Activated T-cell treated with anti-CD3 and anti-CD28 coated beads, Interleukin-2, amount 50 U/mL, for 24 hours (primary cell): ENCODE data around the gene MYO3B.
A peak's percentile ranks its signal among the peaks of the same experiment; 100 is the strongest.

Experiments used
- DNase-seq: peaks from one replicate; pipeline ENCODE4 v3.0.0-alpha.2; 2020
- H3K27ac Mint-ChIP-seq: 2 replicates; pipeline ENCODE4 v1.8.0; 2020; ENCODE audit warnings: mild to moderate bottlenecking, mixed read lengths
- H3K27me3 Mint-ChIP-seq: 2 replicates; pipeline ENCODE4 v1.8.0; 2020; ENCODE audit warnings: mixed read lengths
- H3K36me3 Mint-ChIP-seq: 2 replicates; pipeline ENCODE4 v1.8.0; 2020; ENCODE audit warnings: low read depth, mixed read lengths
- H3K4me1 Mint-ChIP-seq: 2 replicates; pipeline ENCODE4 v1.8.0; 2020; ENCODE audit warnings: low read depth, mixed read lengths
- H3K4me3 Mint-ChIP-seq: 2 replicates; pipeline ENCODE4 v1.8.0; 2020; ENCODE audit warnings: mild to moderate bottlenecking, moderate library complexity, mixed read lengths
- H3K9me3 Mint-ChIP-seq: 2 replicates; pipeline ENCODE4 v1.8.0; 2020; ENCODE audit warnings: mixed read lengths

Gene MYO3B

GRCh38 chr2:170155723-170156253, 22.2 kb upstream of the MYO3B start:
- Mint-ChIP-seq H3K27me3 (peaks cover 5% of the 10 kb centered on the region), H3K36me3 (no peaks in the 10 kb centered on the region), H3K9me3 (no peaks in the 10 kb centered on the region), H3K27ac (no peak overlapping the region), H3K4me3 (no peak overlapping the region), H3K4me1 (peaks cover 2% of the 10 kb centered on the region)
- DNase-seq, result no peak

- Mint-ChIP-seq H3K36me3 (no peaks in the 10 kb centered on the region), H3K9me3 (no peaks in the 10 kb centered on the region), H3K27me3 (peaks cover 12% of the 10 kb centered on the region), H3K4me3 (no peak overlapping the region), H3K27ac (no peak overlapping the region), H3K4me1 (peaks cover 2% of the 10 kb centered on the region)
- DNase-seq, result no peak
These were observed 21.4 kb upstream of the MYO3B start for GRCh38 chr2:170156592-170156991.

GRCh38 chr2:170157025-170157684, 20.8 kb upstream of the MYO3B start:
- peaks cover 16% of the 10 kb centered on the region for H3K27me3 Mint-ChIP-seq
- no peak for DNase-seq
- no peak overlapping the region for H3K27ac Mint-ChIP-seq
- peaks cover 4% of the 10 kb centered on the region for H3K4me1 Mint-ChIP-seq
- no peaks in the 10 kb centered on the region for H3K36me3 Mint-ChIP-seq
- no peak overlapping the region for H3K4me3 Mint-ChIP-seq
- no peaks in the 10 kb centered on the region for H3K9me3 Mint-ChIP-seq

GRCh38 chr2:170159060-170159459, 18.9 kb upstream of the MYO3B start:
- Mint-ChIP-seq H3K9me3 (no peaks in the 10 kb centered on the region), H3K36me3 (no peaks in the 10 kb centered on the region), H3K4me3 (no peak overlapping the region), H3K27me3 (peaks cover 26% of the 10 kb centered on the region), H3K27ac (no peak overlapping the region), H3K4me1 (peaks cover 6% of the 10 kb centered on the region)
- no peak for DNase-seq

GRCh38 chr2:170161516-170162270, 16.3 kb upstream of the MYO3B start:
- H3K36me3 Mint-ChIP-seq, result no peaks in the 10 kb centered on the region
- H3K27me3 Mint-ChIP-seq, result peaks cover 29% of the 10 kb centered on the region
- no peak overlapping the region for H3K4me3 Mint-ChIP-seq
- peaks cover 6% of the 10 kb centered on the region for H3K4me1 Mint-ChIP-seq
- DNase-seq, result no peak
- no peaks in the 10 kb centered on the region for H3K9me3 Mint-ChIP-seq
- no peak overlapping the region for H3K27ac Mint-ChIP-seq

- Mint-ChIP-seq H3K9me3 (no peaks in the 10 kb centered on the region), H3K27ac (no peak overlapping the region), H3K36me3 (no peaks in the 10 kb centered on the region), H3K4me1 (peaks cover 6% of the 10 kb centered on the region), H3K4me3 (no peak overlapping the region), H3K27me3 (peaks cover 29% of the 10 kb centered on the region)
- no peak for DNase-seq
These were observed 15.7 kb upstream of the MYO3B start for GRCh38 chr2:170162271-170162632.

GRCh38 chr2:170163411-170164065, 14.4 kb upstream of the MYO3B start:
- no peak overlapping the region for H3K27ac Mint-ChIP-seq
- no peak overlapping the region for H3K4me3 Mint-ChIP-seq
- no peaks in the 10 kb centered on the region for H3K36me3 Mint-ChIP-seq
- DNase-seq, result no peak
- H3K9me3 Mint-ChIP-seq, result no peaks in the 10 kb centered on the region
- H3K27me3 Mint-ChIP-seq, result peaks cover 33% of the 10 kb centered on the region
- peaks cover 6% of the 10 kb centered on the region for H3K4me1 Mint-ChIP-seq

GRCh38 chr2:170165129-170165528, 12.8 kb upstream of the MYO3B start:
- H3K27me3 Mint-ChIP-seq, result peaks cover 33% of the 10 kb centered on the region
- H3K9me3 Mint-ChIP-seq, result no peaks in the 10 kb centered on the region
- no peaks in the 10 kb centered on the region for H3K36me3 Mint-ChIP-seq
- H3K4me1 Mint-ChIP-seq, result peaks cover 6% of the 10 kb centered on the region
- no peak overlapping the region for H3K4me3 Mint-ChIP-seq
- DNase-seq, result no peak
- H3K27ac Mint-ChIP-seq, result no peak overlapping the region

- H3K27ac Mint-ChIP-seq, result no peak overlapping the region
- H3K9me3 Mint-ChIP-seq, result no peaks in the 10 kb centered on the region
- no peak overlapping the region for H3K4me3 Mint-ChIP-seq
- H3K4me1 Mint-ChIP-seq, result peaks cover 6% of the 10 kb centered on the region
- no peaks in the 10 kb centered on the region for H3K36me3 Mint-ChIP-seq
- H3K27me3 Mint-ChIP-seq, result peaks cover 25% of the 10 kb centered on the region
- no peak for DNase-seq
These were observed 11.2 kb upstream of the MYO3B start for GRCh38 chr2:170166735-170167134.

- no peaks in the 10 kb centered on the region for H3K36me3 Mint-ChIP-seq
- peaks cover 14% of the 10 kb centered on the region for H3K27me3 Mint-ChIP-seq
These were observed 7.5 kb upstream of the MYO3B start for GRCh38 chr2:170170281-170171040.

GRCh38 chr2:170176212-170176611, 1.7 kb upstream of the MYO3B start:
- H3K4me3 Mint-ChIP-seq, result no peak overlapping the region

More at GRCh38 chr2:170170281-170171040, 7.5 kb upstream of the MYO3B start:
- Mint-ChIP-seq H3K9me3 (no peaks in the 10 kb centered on the region), H3K4me1 (no peaks in the 10 kb centered on the region), H3K27ac (no peak overlapping the region), H3K4me3 (no peak overlapping the region)
- DNase-seq, result no peak

GRCh38 chr2:170180031-170180566, 2.2 kb downstream of the MYO3B start:
- Mint-ChIP-seq H3K4me1 (peaks cover 21% of the 10 kb centered on the region), H3K36me3 (no peaks in the 10 kb centered on the region), H3K27me3 (no peaks in the 10 kb centered on the region), H3K4me3 (no peak overlapping the region), H3K27ac (peak overlapping the region; percentile 11), H3K9me3 (peaks cover 2% of the 10 kb centered on the region)
- no peak for DNase-seq

More at GRCh38 chr2:170176212-170176611, 1.7 kb upstream of the MYO3B start:
- H3K36me3 Mint-ChIP-seq, result no peaks in the 10 kb centered on the region
- peaks cover 4% of the 10 kb centered on the region for H3K27me3 Mint-ChIP-seq
- H3K9me3 Mint-ChIP-seq, result no peaks in the 10 kb centered on the region
- no peak overlapping the region for H3K27ac Mint-ChIP-seq
- H3K4me1 Mint-ChIP-seq, result peaks cover 21% of the 10 kb centered on the region
- DNase-seq, result no peak

GRCh38 chr2:170181602-170182001, 3.7 kb downstream of the MYO3B start:
- DNase-seq, result no peak
- peaks cover 21% of the 10 kb centered on the region for H3K4me1 Mint-ChIP-seq
- H3K36me3 Mint-ChIP-seq, result no peaks in the 10 kb centered on the region
- peaks cover 9% of the 10 kb centered on the region for H3K9me3 Mint-ChIP-seq
- no peak overlapping the region for H3K27ac Mint-ChIP-seq
- H3K27me3 Mint-ChIP-seq, result no peaks in the 10 kb centered on the region
- H3K4me3 Mint-ChIP-seq, result no peak overlapping the region

- no peak for DNase-seq
- Mint-ChIP-seq H3K9me3 (peaks cover 20% of the 10 kb centered on the region), H3K4me3 (no peak overlapping the region), H3K27ac (no peak overlapping the region), H3K27me3 (no peaks in the 10 kb centered on the region), H3K36me3 (no peaks in the 10 kb centered on the region), H3K4me1 (peaks cover under 1% of the 10 kb centered on the region)
These were observed 7.4 kb downstream of the MYO3B start for GRCh38 chr2:170185319-170185718.
